CD4-positive, alpha-beta memory T cell (primary cell): ENCODE results near the gene DDX42. TPM values are rescaled to one million over a fixed set of nuclear protein-coding genes. Genes with fewer than 3 reads are reported as not detected.
A peak's percentile ranks its signal among the peaks of the same experiment; 100 is the strongest.
"Not testable (repeated sequence)": the region's sequence is repeated elsewhere in the genome, so short reads cannot be mapped to it uniquely, and the experiment has no call there.

Experiments
- CTCF ChIA-PET: fragments of 350-600 bp; sonication (Branson Sonifier 250); formaldehyde crosslinking; loops from one replicate; lab custom pipeline; 2021; ENCODE audit warnings: inconsistent platforms; ENCODE audit not compliant: partially characterized antibody; lab: Charles Lee
- POLR2A ChIA-PET: fragments of 350-600 bp; sonication (Branson Sonifier 250); formaldehyde crosslinking; loops from one replicate; lab custom pipeline; 2021; ENCODE audit not compliant: partially characterized antibody; lab: Charles Lee
- DNase-seq, 5 donors: peaks; one replicate each; pipeline versions ENCODE4 v3.0.0 to v3.0.0-alpha.2; 2020 to 2022; ENCODE audit warnings: mixed read lengths in 1 of 5
- H3K27ac ChIP-seq: one replicate; pipeline ENCODE4 v1.7.0; 2013; ENCODE audit warnings: low read depth, low read length
- H3K27me3 ChIP-seq: 2 replicates; pipeline ENCODE4 v1.7.0; 2013; ENCODE audit warnings: mild to moderate bottlenecking, low read length, moderate library complexity; ENCODE audit not compliant: insufficient read depth
- H3K36me3 ChIP-seq: 2 replicates; pipeline ENCODE4 v1.7.0; 2013; ENCODE audit warnings: mild to moderate bottlenecking, low read length, moderate library complexity; ENCODE audit not compliant: insufficient read depth
- H3K4me1 ChIP-seq: 2 replicates; pipeline ENCODE4 v1.7.0; 2013; ENCODE audit warnings: mild to moderate bottlenecking, low read length, moderate library complexity; ENCODE audit not compliant: insufficient read depth
- H3K4me3 ChIP-seq, 2 donors: one replicate each; pipeline ENCODE4 v1.7.0; 2013; ENCODE audit warnings: low read length in 2 of 2, mild to moderate bottlenecking in 1 of 2
- H3K9me3 ChIP-seq, 2 donors: one replicate each; pipeline ENCODE4 v1.7.0; 2013; ENCODE audit warnings: low read length in 2 of 2, control low read depth in 1 of 2; ENCODE audit not compliant: control insufficient read depth in 1 of 2
- H3K27ac Mint-ChIP-seq, 7 donors: one replicate each; pipeline ENCODE4 v1.8.0; 2020 to 2021; ENCODE audit warnings: mixed read lengths in 7 of 7, mild to moderate bottlenecking in 6 of 7, inconsistent platforms in 3 of 7, moderate library complexity in 3 of 7
- H3K27me3 Mint-ChIP-seq, 2 donors: one replicate each; pipeline ENCODE4 v1.8.0; 2020 to 2021; ENCODE audit warnings: mixed read lengths in 2 of 2
- H3K36me3 Mint-ChIP-seq, 2 donors: one replicate each; pipeline ENCODE4 v1.8.0; 2020 to 2021; ENCODE audit warnings: mixed read lengths in 2 of 2, inconsistent platforms in 1 of 2, mild to moderate bottlenecking in 1 of 2
- H3K4me1 Mint-ChIP-seq, 4 donors: one replicate each; pipeline ENCODE4 v1.8.0; 2020 to 2021; ENCODE audit warnings: mixed read lengths in 4 of 4, mild to moderate bottlenecking in 1 of 4
- H3K4me3 Mint-ChIP-seq, 8 donors: one replicate each; pipeline ENCODE4 v1.8.0; 2020 to 2021; ENCODE audit warnings: mixed read lengths in 8 of 8, mild to moderate bottlenecking in 7 of 8, moderate library complexity in 6 of 8, inconsistent platforms in 3 of 8
- H3K9me3 Mint-ChIP-seq, 8 donors: one replicate each; pipeline ENCODE4 v1.8.0; 2020 to 2021; ENCODE audit warnings: mixed read lengths in 8 of 8, mild to moderate bottlenecking in 5 of 8, inconsistent platforms in 3 of 8, moderate library complexity in 1 of 8
- intact Hi-C: fragments of 100-400 bp; cut with micrococcal nuclease; formaldehyde crosslinking; loops from one replicate; pipeline ENCODE4 v1.15.1; 2023
- polyA plus RNA-seq, 2 donors: library from polyadenylated mRNA; unstranded; fragments of 300-500 nt; fragmentation: Illumina TruSeq; gene quantifications; one replicate each; pipeline ENCODE4 v1.2.3, GENCODE V29; 2021
- total RNA-seq, 2 experiments: library from RNA; stranded (reverse); gene quantifications; one replicate each; pipeline ENCODE4 v1.2.3, GENCODE V29; 2021

Gene DDX42
- total and polyA plus RNA-seq, 4 experiments from 2014 or later: 6.9 to 183 (median 96.2) TPM

DNA sequence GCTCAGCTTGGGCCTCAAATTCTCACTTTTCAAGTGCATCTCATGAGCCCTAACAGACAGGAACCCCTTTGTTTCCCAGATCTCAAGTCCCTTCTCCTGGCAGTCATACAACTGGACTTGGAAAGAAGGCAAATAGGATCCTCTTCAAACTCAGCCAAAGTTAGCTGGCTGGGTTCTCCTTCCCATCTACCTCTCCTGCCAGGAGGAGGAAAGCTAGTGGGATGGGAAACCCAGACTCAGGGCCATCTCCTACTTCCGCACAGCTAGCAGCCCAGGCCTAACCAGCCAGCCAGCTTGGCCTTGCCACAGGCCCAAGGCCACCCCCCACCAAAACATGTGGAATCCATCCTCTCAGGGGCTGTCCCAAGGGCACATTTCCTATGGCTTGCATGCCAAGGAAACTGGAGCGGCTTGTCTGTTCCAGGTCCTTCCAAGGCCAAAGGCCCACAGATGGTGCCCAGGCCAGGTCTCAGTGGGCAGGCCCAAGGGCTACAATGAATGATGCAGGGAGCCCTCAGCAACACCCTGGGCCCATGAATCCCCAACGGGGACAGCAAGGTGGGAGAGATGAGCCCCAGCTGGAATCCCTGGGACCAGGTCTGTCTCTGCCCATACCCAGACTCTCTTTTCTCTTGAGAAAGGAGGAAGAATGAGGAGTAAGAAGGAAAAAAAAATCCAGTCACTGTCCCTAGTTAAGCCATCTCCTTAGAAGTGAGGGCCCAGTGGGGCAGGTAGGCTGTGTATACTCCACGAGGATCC, 66.8 kb downstream of the DDX42 start:
- POLR2A ChIA-PET: interaction anchor here (0.9 to 8.8 kb wide), 9 partner anchors 8 to 665 kb away, joined by 3 to 93 read pairs (median 10); partner anchors contain the start of genes CCDC47, CEP95, DDX42 and DDX5
- peaks cover 4 to 27% of the 10 kb centered on the region in 2 donors for H3K36me3 Mint-ChIP-seq
- peak overlapping the region; percentile 84 for H3K27ac ChIP-seq
- peak overlapping the region; percentile 58 to 72 for H3K4me3 ChIP-seq
- no peak for DNase-seq
- H3K27me3 ChIP-seq: no peaks in the 10 kb centered on the region
- no peaks in the 10 kb centered on the region for H3K27me3 Mint-ChIP-seq
- peak overlapping the region; percentile 87 to 96 (median 95) for H3K27ac Mint-ChIP-seq
- intact Hi-C loops: loop anchor here (10.0 kb wide), 1 partner anchor 664 kb away; the partner anchor contains the start of genes CEP95 and DDX5
- H3K4me1 Mint-ChIP-seq: peaks cover 18 to 56% (median 36%) of the 10 kb centered on the region in 4 donors
- peaks cover 12% of the 10 kb centered on the region for H3K36me3 ChIP-seq
- CTCF ChIA-PET: interaction anchor here (1.1 to 4.8 kb wide), 7 partner anchors 8 to 434 kb away, joined by 3 to 21 read pairs (median 6); partner anchors contain the start of genes CCDC47 and DDX42
- peak overlapping the region; percentile 85 to 97 (median 94) for H3K4me3 Mint-ChIP-seq
- no peaks in the 10 kb centered on the region for H3K9me3 Mint-ChIP-seq
- no peaks in the 10 kb centered on the region for H3K9me3 ChIP-seq
- peaks cover 53% of the 10 kb centered on the region for H3K4me1 ChIP-seq

DNA sequence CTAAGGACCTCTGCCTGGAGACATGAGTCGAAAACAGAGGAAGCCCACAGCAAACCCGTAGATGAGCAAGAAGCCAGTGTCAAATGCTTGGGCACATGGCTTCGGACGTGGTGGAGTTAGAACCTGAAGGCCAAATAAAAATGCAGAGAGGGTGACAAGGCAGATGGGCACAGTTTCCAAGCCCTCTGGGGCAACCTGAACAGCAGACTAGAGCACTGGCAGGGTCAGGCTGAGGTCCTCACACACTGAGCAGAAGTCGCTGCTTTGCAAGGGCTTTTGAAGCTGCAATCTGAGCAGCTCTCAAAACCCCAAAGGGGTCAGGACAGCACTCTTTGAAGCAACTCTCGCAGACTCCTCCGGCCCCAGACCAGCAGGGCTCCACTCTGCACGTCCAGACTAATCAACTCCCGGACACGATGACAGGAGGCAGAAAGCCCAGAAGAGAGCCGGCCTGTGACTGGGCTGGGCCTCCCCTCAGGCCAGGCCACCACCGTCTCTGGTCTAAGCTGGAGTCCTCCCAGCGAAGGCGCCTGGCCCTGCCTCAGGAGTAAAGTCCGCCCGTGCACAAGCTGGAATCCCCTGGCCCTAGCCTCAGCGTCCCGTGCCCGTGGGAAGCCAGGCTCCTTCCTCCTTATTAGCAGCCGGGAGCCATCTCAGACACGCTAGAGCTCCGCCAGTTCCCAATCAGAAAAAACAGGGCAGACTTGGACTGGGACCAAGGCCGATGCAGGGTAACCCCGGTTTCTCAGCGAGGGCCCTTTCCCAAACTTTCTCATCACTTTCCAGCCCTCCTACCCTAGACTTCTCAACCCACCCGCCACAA, 67.6 kb downstream of the DDX42 start:
- H3K9me3 Mint-ChIP-seq: no peaks in the 10 kb centered on the region
- ChIA-PET CTCF (interaction anchor here (1.1 to 4.8 kb wide), 4 partner anchors 11 to 131 kb away, joined by 3 to 21 read pairs (median 6); partner anchors contain the start of genes CCDC47 and DDX42), POLR2A (interaction anchor here (0.6 to 8.8 kb wide), 11 partner anchors 8 to 664 kb away, joined by 3 to 93 read pairs (median 6); partner anchors contain the start of genes CCDC47, CEP95, DDX42 and DDX5)
- DNase-seq: no peak
- H3K36me3 ChIP-seq: peaks cover 5% of the 10 kb centered on the region
- peaks cover 2 to 23% of the 10 kb centered on the region in 2 donors for H3K36me3 Mint-ChIP-seq
- peaks cover 18 to 56% (median 35%) of the 10 kb centered on the region in 4 donors for H3K4me1 Mint-ChIP-seq
- H3K9me3 ChIP-seq: no peaks in the 10 kb centered on the region
- intact Hi-C loops: loop anchor here (2.0 to 10.0 kb wide), 3 partner anchors 143 to 663 kb away; partner anchors contain the start of genes CEP95, DDX5 and MAP3K3
- peak overlapping the region; percentile 84 for H3K27ac ChIP-seq
- H3K27ac Mint-ChIP-seq: peak overlapping the region; percentile 87 to 96 (median 95)
- H3K27me3 Mint-ChIP-seq: no peaks in the 10 kb centered on the region
- H3K4me3 ChIP-seq: peak overlapping the region; percentile 58 to 72
- H3K4me1 ChIP-seq: peaks cover 53% of the 10 kb centered on the region
- H3K4me3 Mint-ChIP-seq: peak overlapping the region; percentile 85 to 97 (median 94)
- H3K27me3 ChIP-seq: no peaks in the 10 kb centered on the region

DNA sequence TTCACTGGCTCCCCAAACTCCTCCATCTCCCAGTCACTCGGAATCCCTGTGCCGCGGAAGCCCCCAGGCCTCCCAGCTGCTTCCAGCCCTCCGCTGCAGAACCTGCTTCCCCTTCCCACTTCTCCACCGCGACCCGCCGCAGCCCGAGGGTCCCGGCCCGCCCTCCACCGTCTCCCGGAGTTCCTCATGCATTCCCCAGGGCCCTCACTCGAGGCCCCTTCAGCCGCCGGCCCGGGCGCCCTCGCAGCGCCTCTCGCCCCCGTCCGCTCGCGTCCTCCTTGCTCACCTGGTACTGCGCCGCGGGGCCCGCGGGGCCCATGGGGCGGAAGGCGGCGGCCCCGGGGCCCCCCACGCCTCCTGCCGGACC, 68.2 kb downstream of the DDX42 start:
- Histone ChIP-seq H3K36me3 (no peaks in the 10 kb centered on the region), H3K27ac (peak overlapping the region; percentile 84), H3K9me3 (no peaks in the 10 kb centered on the region), H3K27me3 (no peaks in the 10 kb centered on the region), H3K4me1 (peaks cover 51% of the 10 kb centered on the region), H3K4me3 (peak overlapping the region; percentile 58 to 72)
- POLR2A ChIA-PET: interaction anchor here (0.6 to 8.8 kb wide), 10 partner anchors 9 to 664 kb away, joined by 3 to 93 read pairs (median 6); partner anchors contain the start of genes CCDC47, CEP95, DDX42 and DDX5
- Mint-ChIP-seq H3K4me3 (peak overlapping the region; percentile 85 to 97 (median 94)), H3K9me3 (no peaks in the 10 kb centered on the region), H3K4me1 (peaks cover 17 to 56% (median 35%) of the 10 kb centered on the region in 4 donors), H3K27ac (peak overlapping the region; percentile 85 to 96 (median 93)), H3K27me3 (no peaks in the 10 kb centered on the region), H3K36me3 (peaks cover 0 to 17% of the 10 kb centered on the region in 2 donors)
- intact Hi-C loops: loop anchor here (2.0 to 10.0 kb wide), 3 partner anchors 143 to 663 kb away; partner anchors contain the start of genes CEP95, DDX5 and MAP3K3
- DNase-seq: peak in 1 of 5 donors; percentile 62
- CTCF ChIA-PET: interaction anchor here (1.1 to 4.8 kb wide), 3 partner anchors 11 to 132 kb away, joined by 3 to 21 read pairs (median 7); no protein-coding TSS in a partner anchor

DNA sequence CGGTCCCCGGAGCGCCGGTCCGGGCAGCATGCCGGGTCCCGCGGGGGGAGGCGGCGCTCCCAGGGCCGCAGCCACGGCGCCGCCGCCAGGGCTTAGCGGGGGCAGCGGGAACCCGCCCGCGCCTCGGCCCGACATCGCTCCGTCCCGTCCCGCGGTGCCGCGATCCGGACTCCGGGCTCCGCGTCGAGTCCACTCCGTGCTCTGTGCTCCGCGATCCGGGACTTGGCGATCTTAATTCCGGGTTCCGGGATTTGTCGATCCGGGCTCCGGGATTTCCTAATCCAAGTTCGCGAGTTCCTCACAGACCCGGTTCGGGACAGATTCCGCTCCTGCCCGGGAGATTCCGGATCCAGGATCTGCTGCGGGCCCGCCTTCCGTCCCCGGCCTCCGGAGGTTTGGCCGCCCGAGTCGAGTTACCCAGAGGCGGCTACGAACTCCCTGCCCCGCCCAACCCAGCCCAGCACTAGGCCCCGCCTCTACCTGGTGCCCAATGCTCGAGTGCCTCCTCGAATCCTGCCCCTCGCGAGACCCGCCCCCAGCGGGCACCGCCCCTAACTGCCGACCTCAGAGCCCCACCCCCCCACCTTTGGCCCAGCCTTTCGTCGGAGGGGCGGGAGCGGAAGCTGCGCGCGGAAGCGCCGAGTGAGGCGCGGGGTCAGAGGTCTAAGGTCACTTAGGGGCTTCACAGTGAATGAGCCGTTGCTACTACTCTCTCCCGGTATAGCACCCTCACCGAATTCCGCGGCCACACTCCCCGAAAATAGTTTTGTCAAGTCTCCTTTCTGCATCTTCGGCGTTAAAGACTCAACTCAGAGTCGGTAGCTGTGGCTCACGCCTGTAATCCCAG, 68.8 kb downstream of the DDX42 start, which contains the start of gene SMARCD2:
TSS of gene SMARCD2 (minus strand) at position 146 of the 847 bp plus-strand sequence. CDS start at position 135, 11 bp downstream.
- intact Hi-C loops: loop anchor here (1.0 to 10.0 kb wide), 7 partner anchors 15 to 662 kb away; partner anchors contain the start of genes CCDC47, CEP95, DCAF7 and DDX5
- no peaks in the 10 kb centered on the region for H3K27me3 ChIP-seq
- peak within 1 kb of the TSS; percentile 87 to 96 (median 95) for H3K27ac Mint-ChIP-seq
- H3K27ac ChIP-seq: peak within 1 kb of the TSS; percentile 84
- peaks cover 17 to 57% (median 35%) of the 10 kb centered on the region in 4 donors for H3K4me1 Mint-ChIP-seq
- ChIA-PET CTCF (interaction anchor here (0.8 to 2.6 kb wide), 7 partner anchors 8 to 412 kb away, joined by 3 to 16 read pairs (median 3); partner anchors contain the start of genes CCDC47, DDX42 and PSMC5), POLR2A (interaction anchor here (0.7 to 8.8 kb wide), 17 partner anchors 14 to 663 kb away, joined by 3 to 104 read pairs (median 4); partner anchors contain the start of genes CCDC47, DDX42, FTSJ3 and LIMD2)
- peaks cover 0 to 16% of the 10 kb centered on the region in 2 donors for H3K36me3 Mint-ChIP-seq
- no peaks in the 10 kb centered on the region for H3K9me3 ChIP-seq
- peaks cover 48% of the 10 kb centered on the region for H3K4me1 ChIP-seq
- peak; percentile 97 to 98 (median 98) for DNase-seq
- no peaks in the 10 kb centered on the region for H3K27me3 Mint-ChIP-seq
- H3K4me3 ChIP-seq: peak within 1 kb of the TSS; percentile 58 to 72
- peak within 1 kb of the TSS; percentile 86 to 97 (median 94) for H3K4me3 Mint-ChIP-seq
- H3K9me3 Mint-ChIP-seq: no peaks in the 10 kb centered on the region
- no peaks in the 10 kb centered on the region for H3K36me3 ChIP-seq

DNA sequence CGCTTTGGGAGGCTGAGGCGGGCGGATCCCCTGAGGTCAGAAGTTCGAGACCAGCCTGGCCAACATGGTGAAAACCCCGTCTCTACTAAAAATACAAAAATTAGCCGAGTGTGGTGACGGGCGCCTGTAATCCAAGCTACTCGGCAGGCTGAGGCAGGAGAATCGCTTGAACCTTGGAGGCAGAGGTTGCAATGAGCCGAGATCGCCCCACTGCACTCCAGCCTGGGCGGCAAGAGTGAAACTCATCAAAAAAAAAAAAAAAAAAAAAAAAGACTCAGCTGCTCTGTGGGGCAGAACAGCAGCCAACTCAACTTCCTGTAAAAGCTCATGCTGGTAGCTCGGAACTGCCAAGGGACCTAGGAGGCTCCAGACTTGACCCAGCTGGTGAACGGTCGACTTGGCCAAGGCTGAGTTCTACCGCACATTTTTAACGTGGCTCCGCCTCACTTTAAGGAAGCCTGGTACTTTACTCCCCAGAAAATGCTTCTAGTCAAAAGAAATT, 69.5 kb downstream of the DDX42 start:
- Mint-ChIP-seq H3K4me1 (peaks cover 22 to 57% (median 37%) of the 10 kb centered on the region in 4 donors), H3K36me3 (peaks cover 0 to 15% of the 10 kb centered on the region in 2 donors), H3K4me3 (peak overlapping the region; percentile 82 to 88 (median 86)), H3K27ac (peak overlapping the region; percentile 87 to 95 (median 92))
- not testable (repeated sequence) for H3K9me3 ChIP-seq, H3K27me3 ChIP-seq, H3K36me3 ChIP-seq, H3K27me3 Mint-ChIP-seq, H3K9me3 Mint-ChIP-seq
- H3K4me3 ChIP-seq: peak overlapping the region; percentile 42 to 72
- ChIA-PET POLR2A (interaction anchor here (0.6 to 8.8 kb wide), 18 partner anchors 14 to 662 kb away, joined by 3 to 104 read pairs (median 4); partner anchors contain the start of genes CCDC47, DDX42, FTSJ3 and LIMD2), CTCF (interaction anchor here (0.6 to 2.6 kb wide), 9 partner anchors 9 to 413 kb away, joined by 3 to 16 read pairs (median 3); partner anchors contain the start of genes CCDC47, DDX42 and PSMC5)
- peaks cover 48% of the 10 kb centered on the region for H3K4me1 ChIP-seq
- peak overlapping the region; percentile 84 for H3K27ac ChIP-seq
- peak in 2 of 5 donors; percentile 31 to 57 for DNase-seq
- intact Hi-C loops: loop anchor here (1.0 to 10.0 kb wide), 7 partner anchors 16 to 661 kb away; partner anchors contain the start of genes CCDC47, CEP95, DCAF7 and DDX5
